GM12873 (cell line): ENCODE data around the gene SAP30BP.

Experiments used
- TF ChIP-seq, protein P1 (sequence below): IDR thresholded peaks from 2 replicates; pipeline ENCODE4 v1.5.1; 2012; ENCODE audit warnings: low read depth, mild to moderate bottlenecking, moderate library complexity, low read length, control low read depth; ENCODE audit not compliant: insufficient read depth; ENCODE audit errors: missing control alignments

The SAP30BP gene

DNA sequence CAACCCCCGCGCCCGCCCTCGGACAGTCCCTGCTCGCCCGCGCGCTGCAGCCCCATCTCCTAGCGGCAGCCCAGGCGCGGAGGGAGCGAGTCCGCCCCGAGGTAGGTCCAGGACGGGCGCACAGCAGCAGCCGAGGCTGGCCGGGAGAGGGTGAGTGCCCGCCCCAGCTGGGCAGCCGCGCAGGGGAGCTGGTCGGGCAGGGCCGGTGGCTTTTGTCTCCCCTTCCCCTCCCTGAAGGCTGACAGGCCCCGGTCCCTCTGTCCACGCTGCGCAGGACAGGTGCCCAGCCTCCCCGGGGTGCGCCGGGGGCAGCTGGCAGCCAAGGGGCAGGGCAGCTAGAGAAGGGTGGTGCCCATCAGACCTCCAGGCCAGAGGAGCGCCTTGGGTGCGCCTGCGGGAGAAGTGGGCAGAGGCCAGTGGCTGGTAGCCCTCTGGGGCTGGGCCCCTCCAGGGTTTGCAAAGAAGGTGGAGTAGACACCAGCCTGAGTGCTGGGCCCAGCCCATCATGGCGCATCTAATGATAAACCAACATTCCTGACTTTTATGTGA is 54.4 kb downstream of the SAP30BP start:
- TF ChIP-seq, protein P1, sequence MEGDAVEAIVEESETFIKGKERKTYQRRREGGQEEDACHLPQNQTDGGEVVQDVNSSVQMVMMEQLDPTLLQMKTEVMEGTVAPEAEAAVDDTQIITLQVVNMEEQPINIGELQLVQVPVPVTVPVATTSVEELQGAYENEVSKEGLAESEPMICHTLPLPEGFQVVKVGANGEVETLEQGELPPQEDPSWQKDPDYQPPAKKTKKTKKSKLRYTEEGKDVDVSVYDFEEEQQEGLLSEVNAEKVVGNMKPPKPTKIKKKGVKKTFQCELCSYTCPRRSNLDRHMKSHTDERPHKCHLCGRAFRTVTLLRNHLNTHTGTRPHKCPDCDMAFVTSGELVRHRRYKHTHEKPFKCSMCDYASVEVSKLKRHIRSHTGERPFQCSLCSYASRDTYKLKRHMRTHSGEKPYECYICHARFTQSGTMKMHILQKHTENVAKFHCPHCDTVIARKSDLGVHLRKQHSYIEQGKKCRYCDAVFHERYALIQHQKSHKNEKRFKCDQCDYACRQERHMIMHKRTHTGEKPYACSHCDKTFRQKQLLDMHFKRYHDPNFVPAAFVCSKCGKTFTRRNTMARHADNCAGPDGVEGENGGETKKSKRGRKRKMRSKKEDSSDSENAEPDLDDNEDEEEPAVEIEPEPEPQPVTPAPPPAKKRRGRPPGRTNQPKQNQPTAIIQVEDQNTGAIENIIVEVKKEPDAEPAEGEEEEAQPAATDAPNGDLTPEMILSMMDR: no peak

- TF ChIP-seq, protein P1: no peak
These were observed 54.9 kb downstream of the SAP30BP start for GRCh38 chr17:75722076-75722475.

GRCh38 chr17:75722542-75723095 is 55.5 kb downstream of the SAP30BP start:
- TF ChIP-seq, protein P1: no peak

GRCh38 chr17:75723171-75723930 is 56.2 kb downstream of the SAP30BP start:
- TF ChIP-seq, protein P1: no peak

- TF ChIP-seq, protein P1: no peak
These were observed 57.2 kb downstream of the SAP30BP start for GRCh38 chr17:75724016-75725003.

GRCh38 chr17:75725504-75725903 is 58.4 kb downstream of the SAP30BP start:
- TF ChIP-seq, protein P1: no peak
